Measurements from ENCODE around the gene SEZ6.

The SEZ6 gene

DNA sequence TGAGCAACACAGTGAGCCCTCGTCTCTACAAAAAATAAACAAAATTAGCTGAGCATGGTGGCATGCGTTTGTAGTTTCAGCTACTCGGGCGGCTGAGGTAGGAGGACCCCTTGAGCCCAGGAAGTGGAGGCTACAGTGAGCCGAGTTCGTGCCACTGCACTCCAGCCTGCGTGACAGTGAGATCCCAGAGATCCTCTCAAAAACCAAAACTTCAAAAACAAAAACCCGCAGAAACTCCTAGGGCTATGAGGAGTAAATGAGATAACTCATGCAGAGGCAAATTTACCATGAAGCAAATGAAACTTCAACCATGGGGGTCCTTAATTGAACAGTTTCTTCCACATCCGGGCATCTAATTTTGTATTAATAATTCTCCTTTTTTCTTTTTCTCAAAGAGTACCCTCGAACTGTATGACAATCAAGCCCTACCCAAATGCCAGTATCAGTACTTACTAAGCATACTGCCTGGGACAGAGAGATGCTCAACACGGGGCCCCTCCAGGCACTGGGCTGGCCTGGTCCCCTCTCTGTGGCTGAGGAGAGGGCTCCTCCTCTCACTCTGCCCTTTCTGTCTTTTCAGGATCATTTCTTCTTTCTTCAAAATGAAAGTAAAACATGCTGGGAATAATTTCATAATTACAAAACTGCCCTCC, 36.3 kb upstream of the SEZ6 start:
- TF ChIP-seq, protein P1, sequence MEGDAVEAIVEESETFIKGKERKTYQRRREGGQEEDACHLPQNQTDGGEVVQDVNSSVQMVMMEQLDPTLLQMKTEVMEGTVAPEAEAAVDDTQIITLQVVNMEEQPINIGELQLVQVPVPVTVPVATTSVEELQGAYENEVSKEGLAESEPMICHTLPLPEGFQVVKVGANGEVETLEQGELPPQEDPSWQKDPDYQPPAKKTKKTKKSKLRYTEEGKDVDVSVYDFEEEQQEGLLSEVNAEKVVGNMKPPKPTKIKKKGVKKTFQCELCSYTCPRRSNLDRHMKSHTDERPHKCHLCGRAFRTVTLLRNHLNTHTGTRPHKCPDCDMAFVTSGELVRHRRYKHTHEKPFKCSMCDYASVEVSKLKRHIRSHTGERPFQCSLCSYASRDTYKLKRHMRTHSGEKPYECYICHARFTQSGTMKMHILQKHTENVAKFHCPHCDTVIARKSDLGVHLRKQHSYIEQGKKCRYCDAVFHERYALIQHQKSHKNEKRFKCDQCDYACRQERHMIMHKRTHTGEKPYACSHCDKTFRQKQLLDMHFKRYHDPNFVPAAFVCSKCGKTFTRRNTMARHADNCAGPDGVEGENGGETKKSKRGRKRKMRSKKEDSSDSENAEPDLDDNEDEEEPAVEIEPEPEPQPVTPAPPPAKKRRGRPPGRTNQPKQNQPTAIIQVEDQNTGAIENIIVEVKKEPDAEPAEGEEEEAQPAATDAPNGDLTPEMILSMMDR (conservative IDR thresholded peaks at IDR 0.05) = no peak
- no peak overlapping the region for H3K27ac ChIP-seq

DNA sequence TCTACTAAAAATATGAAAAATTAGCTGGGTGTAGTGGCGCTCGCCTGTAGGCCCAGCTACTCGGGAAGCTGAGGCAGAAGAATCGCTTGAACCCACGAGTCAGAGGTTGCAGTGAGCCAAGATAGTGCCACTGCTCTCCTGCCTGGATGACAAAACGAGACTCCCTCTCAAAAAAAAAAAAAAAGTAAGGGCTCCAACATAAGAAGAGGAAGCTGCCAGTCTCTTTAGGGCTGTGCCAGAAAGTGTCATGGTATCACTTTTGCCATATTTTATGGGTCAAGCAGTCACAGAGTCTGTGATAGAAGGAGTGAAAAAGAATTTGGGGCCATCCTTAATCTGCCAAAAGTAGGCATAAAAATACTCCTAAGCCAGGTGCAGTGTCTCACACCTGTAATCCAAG, 35.7 kb upstream of the SEZ6 start:
- TF ChIP-seq, protein P1 (conservative IDR thresholded peaks at IDR 0.05) = no peak
- H3K27ac ChIP-seq = no peak overlapping the region

DNA sequence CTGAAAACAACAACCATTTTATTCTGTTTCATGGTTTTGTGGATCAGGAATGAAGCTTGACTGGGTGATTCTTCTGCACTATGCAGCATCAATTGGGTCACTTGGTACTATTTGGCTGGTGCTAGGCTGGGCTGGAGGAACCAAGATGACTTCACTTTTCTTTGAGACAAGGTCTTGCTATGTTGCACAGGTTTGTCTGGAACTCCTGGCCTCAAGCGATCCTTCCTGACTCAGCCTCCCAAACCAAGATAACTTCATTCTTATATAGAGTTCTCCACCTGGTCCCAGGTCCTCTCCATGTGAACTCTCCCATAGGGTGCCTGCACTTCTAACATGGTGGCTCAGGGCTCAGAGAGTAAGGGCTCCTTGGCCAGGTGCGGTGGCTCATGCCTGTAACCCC, 35.3 kb upstream of the SEZ6 start:
- TF ChIP-seq, protein P1 (conservative IDR thresholded peaks at IDR 0.05) = no peak
- no peak overlapping the region for H3K27ac ChIP-seq

DNA sequence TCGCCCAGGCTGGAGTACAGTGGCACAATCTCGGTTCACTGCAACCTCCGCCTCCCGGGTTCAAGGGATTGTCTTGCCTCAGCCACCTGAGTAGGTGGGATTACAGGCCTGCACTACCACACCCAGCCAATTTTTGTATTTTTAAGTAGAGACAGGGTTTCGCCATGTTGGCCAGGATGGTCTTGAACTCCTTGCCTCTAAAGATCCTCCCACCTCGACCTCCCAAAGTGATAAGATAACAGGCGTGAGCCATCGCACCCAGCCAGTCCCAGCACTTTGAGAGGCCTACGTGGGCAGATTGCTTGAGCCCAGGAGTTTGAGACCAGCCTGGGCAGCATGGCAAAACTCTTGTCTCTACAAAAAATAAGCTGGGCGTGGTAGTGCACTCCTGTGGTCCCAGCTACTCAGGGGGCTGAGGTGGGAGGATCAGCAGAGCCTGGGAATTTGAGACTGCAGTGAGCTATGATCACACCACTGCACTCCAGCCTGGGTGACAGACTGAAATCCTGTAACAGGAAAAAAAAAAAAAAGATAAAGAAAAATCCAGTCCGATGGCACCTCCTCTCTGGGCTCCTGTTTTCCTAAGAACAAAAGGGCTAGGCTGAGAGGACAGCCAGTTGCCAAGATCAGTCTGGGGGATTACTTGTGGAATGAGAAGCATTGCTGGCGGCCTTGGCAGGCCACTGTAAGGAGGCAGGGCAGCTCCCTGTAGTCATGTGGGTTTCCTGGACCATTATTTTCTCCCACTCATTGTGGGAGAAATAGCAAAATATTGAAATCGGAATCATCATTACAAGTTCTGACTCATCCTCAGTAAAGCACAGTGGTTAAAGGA, 34.1 kb upstream of the SEZ6 start:
- peak overlapping the region; percentile 4; the same call in 1 of the 2 replicates for H3K27ac ChIP-seq
- TF ChIP-seq, protein P1 (conservative IDR thresholded peaks at IDR 0.05) = no peak

DNA sequence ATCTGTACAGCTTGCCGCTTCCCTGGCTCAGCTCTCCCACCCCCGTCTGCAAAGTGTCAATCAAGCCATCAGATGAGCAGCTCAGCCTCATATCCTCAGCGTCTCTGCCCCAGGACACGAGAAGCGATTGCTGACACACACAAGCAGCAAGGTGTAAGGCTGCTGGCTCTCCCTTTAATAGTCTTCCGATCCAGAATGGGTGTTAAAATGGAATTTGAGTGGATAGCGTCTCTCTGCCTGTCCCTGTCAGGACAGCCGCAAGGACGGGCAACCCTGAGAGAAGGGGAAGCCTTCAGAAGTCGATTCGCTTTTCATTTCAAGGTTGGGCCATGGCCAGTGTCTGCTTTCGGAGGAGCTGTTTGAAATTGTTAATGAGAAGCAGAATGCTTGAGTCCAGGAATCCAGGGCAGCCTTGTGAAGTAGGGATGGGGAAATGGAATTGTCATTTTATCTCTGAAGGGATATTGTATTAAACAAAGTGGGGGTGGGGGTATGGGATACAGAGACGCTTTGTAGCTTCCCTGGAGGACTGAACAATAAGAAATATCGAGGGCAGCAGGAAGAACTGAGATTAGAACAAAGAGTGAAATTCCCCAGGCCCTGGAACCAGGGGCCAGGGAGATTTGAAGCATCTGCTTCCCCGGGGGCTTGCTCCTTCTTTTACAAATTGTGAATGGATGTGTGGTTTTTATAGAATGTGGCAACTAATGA, 32.4 kb upstream of the SEZ6 start:
- TF ChIP-seq, protein P1 (conservative IDR thresholded peaks at IDR 0.05) = no peak
- peak overlapping the region; percentile 7; the same call in 1 of the 2 replicates for H3K27ac ChIP-seq

DNA sequence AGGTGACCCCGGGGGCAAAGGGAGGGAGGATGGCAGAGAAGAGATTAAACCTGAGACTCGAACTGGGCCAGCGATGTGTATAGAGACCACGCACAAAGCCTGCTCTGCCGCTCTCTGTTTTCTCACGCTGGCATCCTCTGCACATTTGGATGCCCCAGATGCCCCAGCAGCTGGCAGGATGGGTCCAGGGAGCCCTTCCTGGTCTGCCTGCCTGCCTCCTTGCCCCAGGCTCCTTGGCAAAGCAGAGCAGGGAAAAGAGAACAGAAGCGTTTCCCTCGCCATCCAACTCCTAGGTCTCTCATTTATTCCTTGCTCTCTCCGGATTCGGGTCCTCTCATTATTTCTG, 31.9 kb upstream of the SEZ6 start:
- H3K27ac ChIP-seq = peak overlapping the region; percentile 7; the same call in 1 of the 2 replicates
- TF ChIP-seq, protein P1 (conservative IDR thresholded peaks at IDR 0.05) = no peak

DNA sequence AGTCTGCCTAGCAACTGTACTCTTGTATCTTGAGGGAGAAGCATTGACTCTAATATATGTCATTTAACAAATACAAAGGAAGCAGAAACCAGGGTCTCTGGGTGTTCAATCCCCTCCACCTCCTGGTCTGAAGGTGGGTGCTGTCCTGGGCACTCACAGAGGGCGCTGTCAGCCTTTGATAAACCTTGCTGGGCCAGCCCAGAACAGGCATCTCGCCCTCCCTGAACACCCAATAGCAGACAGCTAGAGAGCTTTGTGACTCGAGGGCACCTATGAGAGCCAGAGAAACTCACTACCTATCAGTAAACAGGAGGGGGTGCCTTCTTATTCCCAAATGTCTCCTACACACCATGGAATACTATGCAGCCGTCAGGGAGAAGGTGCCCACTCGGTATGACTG, 30.8 kb upstream of the SEZ6 start:
- TF ChIP-seq, protein P1 (conservative IDR thresholded peaks at IDR 0.05) = no peak
- no peak overlapping the region for H3K27ac ChIP-seq
